Activated naive CD4-positive, alpha-beta T cell treated with anti-CD3 and anti-CD28 coated beads, Interleukin-2, amount 10 ng/mL, durations not matched to agents 7 days and 5 days (primary cell): ENCODE results near the gene OR3A1.
"Not testable (repeated sequence)": the region's sequence is repeated elsewhere in the genome, so short reads cannot be mapped to it uniquely, and the experiment has no call there.

Experiments
- CTCF ChIA-PET: fragments of 350-600 bp; sonication (Branson Sonifier 250); formaldehyde crosslinking; loops from one replicate; lab custom pipeline; 2021; ENCODE audit warnings: antibody characterized with exemption; lab: Charles Lee
- DNase-seq: peaks from one replicate; pipeline ENCODE4 v3.0.0-alpha.2; 2020
- H3K27ac Mint-ChIP-seq: one replicate; pipeline ENCODE4 v1.8.0; 2021; ENCODE audit warnings: mild to moderate bottlenecking, moderate library complexity, mixed read lengths
- H3K27me3 Mint-ChIP-seq: one replicate; pipeline ENCODE4 v1.8.0; 2021; ENCODE audit warnings: mild to moderate bottlenecking, mixed read lengths
- H3K36me3 Mint-ChIP-seq: one replicate; pipeline ENCODE4 v1.8.0; 2021; ENCODE audit warnings: mixed read lengths
- H3K4me1 Mint-ChIP-seq: one replicate; pipeline ENCODE4 v1.8.0; 2021; ENCODE audit warnings: mixed read lengths
- H3K4me3 Mint-ChIP-seq: one replicate; pipeline ENCODE4 v1.8.0; 2021; ENCODE audit warnings: mild to moderate bottlenecking, moderate library complexity, mixed read lengths
- H3K9me3 Mint-ChIP-seq: one replicate; pipeline ENCODE4 v1.8.0; 2021; ENCODE audit warnings: mixed read lengths

OR3A1 gene, protein sequence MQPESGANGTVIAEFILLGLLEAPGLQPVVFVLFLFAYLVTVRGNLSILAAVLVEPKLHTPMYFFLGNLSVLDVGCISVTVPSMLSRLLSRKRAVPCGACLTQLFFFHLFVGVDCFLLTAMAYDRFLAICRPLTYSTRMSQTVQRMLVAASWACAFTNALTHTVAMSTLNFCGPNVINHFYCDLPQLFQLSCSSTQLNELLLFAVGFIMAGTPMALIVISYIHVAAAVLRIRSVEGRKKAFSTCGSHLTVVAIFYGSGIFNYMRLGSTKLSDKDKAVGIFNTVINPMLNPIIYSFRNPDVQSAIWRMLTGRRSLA

DNA sequence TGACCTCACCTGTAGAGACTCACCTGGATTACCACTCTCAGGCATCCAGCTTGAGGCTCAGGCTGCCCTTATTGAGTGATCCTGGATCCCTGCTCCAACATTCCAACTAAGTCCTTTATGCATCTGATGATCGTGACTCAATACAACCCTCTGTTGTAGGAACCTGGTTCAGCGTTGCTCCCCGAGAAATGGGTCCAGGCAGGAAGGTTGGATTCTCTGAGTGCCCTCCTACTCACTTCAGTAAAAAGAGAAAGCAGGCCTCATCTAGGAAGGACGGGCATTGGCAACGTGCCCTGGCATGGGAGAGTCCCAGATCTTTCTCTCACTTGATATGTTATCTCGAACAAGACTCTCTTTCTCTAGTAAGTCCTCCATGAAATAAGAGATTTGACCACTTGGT, at the start of gene OR3A1:
OR3A1 (minus strand) TSS at position 101 of the 400 bp plus-strand sequence. CDS start 5,778 bp downstream, outside the sequence.
- CTCF ChIA-PET = no interaction called here
- Mint-ChIP-seq H3K9me3 (peaks cover 2% of the 10 kb centered on the region), H3K27me3 (no peaks in the 10 kb centered on the region), H3K36me3 (no peaks in the 10 kb centered on the region), H3K4me3 (no peak within 1 kb of the TSS), H3K4me1 (no peaks in the 10 kb centered on the region), H3K27ac (no peak within 1 kb of the TSS)
- DNase-seq = no peak

DNA sequence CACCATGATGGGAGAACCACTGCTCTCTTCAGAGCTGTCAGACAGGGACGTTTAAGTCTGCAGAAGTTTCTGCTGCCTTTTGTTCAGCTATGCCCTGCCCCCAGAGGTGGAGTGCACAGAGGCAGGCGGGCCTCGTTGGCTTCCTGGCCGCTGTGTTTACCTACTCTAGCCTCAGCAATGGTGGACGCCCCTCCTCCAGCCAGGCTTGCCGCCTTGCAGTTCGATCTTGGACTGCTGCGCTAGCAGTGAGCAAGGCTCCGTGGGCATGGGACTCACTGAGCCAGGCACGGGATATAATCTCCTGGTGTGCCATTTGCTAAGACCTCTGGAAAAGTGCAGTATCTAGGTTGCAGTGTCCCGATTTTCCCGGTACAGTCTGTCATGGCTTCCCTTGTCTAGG, 44.6 kb upstream of the OR3A1 start:
- DNase-seq, H3K4me1 Mint-ChIP-seq, H3K4me3 Mint-ChIP-seq, H3K27me3 Mint-ChIP-seq, H3K36me3 Mint-ChIP-seq, H3K27ac Mint-ChIP-seq, CTCF ChIA-PET: not testable (repeated sequence)
- H3K9me3 Mint-ChIP-seq = peaks cover 13% of the 10 kb centered on the region

DNA sequence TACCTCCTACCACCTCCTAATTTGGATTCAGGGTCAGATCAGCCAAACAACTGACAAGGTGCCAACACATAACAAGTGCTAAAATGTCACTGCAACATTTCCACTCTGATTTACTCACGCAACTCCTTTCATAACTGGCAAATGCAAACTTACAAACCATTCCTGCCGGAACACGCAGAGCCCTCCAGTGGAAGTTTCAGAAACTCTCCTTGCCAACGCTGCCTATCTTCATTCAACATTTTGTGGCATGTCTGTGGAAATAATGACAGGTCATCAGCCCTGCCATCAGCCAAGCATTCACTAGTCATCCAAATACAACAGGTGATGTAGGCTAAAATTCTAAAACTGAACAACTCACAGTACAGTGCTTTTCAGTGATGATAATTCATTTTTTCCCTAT, 37.7 kb upstream of the OR3A1 start:
- Mint-ChIP-seq H3K4me1 (no peaks in the 10 kb centered on the region), H3K4me3 (no peak overlapping the region), H3K27me3 (no peaks in the 10 kb centered on the region), H3K9me3 (no peaks in the 10 kb centered on the region), H3K27ac (no peak overlapping the region), H3K36me3 (no peaks in the 10 kb centered on the region)
- no peak for DNase-seq
- CTCF ChIA-PET = no interaction called here

DNA sequence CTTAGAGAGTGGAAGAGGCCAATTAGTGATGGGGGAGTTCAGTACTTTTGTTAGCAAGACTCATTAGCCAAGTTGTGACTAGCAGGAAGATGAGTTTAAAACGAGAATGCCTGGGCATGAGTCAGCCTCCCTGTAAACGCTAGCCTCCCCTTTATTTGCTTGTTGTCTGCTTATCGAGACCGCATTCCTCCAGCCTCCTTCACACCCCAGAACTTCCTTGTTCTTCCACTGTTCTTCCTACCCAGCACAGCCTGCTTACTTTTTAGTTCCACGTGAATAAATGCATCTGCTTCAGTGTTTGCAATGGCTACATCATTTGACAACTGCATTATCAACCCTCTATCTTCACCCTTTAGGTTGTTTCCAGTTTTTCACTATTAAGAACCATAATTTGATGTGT, 20.2 kb upstream of the OR3A1 start:
- CTCF ChIA-PET = no interaction called here
- Mint-ChIP-seq H3K27ac (no peak overlapping the region), H3K4me1 (no peaks in the 10 kb centered on the region), H3K27me3 (no peaks in the 10 kb centered on the region), H3K9me3 (peaks cover 8% of the 10 kb centered on the region), H3K36me3 (no peaks in the 10 kb centered on the region), H3K4me3 (no peak overlapping the region)
- no peak for DNase-seq

DNA sequence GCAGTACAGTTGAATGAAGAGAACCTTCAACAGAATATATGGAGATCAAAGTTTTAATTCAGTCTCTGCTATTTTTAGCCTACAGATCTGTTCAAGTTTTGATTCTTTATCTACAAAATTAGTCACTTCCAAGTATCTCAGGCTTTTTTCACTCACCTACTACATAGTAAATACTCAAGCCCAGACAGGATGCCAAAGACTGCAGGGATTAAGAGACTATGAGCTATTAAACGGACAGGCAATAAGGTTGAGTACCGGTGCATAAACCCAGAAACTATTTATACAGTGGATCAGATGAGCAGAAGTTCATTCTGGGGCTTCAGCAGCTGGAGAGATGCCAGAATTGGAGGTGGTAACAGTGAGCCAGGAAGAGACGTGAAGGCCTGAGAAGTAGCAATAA, 18.7 kb upstream of the OR3A1 start:
- CTCF ChIA-PET = no interaction called here

DNA sequence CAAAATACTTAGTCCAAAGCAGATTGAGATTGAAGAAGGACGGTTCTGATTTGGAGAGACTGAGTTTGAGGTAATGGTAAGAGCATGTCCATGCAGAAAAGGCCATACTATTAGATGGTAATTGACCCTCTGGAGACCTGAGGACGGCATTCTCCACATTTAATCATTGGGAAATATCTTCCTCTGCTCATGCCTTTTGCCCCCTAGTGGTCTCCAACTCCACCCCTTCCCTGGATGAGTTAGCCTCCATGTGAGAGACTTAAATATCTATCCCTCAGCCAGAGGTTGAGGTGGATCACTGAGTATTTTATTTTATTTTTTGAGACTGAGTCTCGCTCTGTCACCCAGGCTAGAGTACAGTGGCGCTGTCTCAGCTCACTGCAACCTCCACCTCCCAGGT, 10.4 kb upstream of the OR3A1 start:
- no peak for DNase-seq
- CTCF ChIA-PET = no interaction called here
- no peaks in the 10 kb centered on the region for H3K9me3 Mint-ChIP-seq
- H3K27me3 Mint-ChIP-seq = no peaks in the 10 kb centered on the region
- no peaks in the 10 kb centered on the region for H3K4me1 Mint-ChIP-seq
- H3K36me3 Mint-ChIP-seq = no peaks in the 10 kb centered on the region
- H3K27ac Mint-ChIP-seq = no peak overlapping the region
- no peak overlapping the region for H3K4me3 Mint-ChIP-seq

More for the DNA sequence above, 18.7 kb upstream of the OR3A1 start:
- Mint-ChIP-seq H3K4me3 (no peak overlapping the region), H3K4me1 (no peaks in the 10 kb centered on the region), H3K27me3 (no peaks in the 10 kb centered on the region), H3K9me3 (peaks cover 2% of the 10 kb centered on the region), H3K27ac (no peak overlapping the region), H3K36me3 (no peaks in the 10 kb centered on the region)
- DNase-seq = no peak

DNA sequence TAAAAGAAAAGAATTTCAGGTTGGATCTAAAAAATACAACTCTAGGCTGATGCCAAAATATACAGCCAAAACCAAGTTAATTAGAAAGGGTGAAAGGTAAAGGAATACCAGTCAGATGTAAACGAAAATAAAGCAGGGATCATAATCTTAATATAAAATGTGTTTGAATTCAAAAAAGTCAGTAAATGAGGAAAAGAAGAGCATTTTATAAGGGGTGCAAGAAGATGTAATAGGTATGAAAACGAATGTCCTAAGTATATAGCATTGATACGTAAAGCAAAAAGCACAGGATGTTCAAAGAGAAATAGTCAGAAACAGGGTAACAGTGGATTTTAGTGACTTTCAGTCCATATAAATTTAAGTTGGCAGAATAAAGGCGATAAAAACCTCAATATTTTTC, 2.5 kb downstream of the OR3A1 start:
- Mint-ChIP-seq H3K9me3 (peaks cover 2% of the 10 kb centered on the region), H3K36me3 (no peaks in the 10 kb centered on the region), H3K4me3 (no peak overlapping the region), H3K27ac (no peak overlapping the region), H3K4me1 (no peaks in the 10 kb centered on the region), H3K27me3 (peaks cover 3% of the 10 kb centered on the region)
- DNase-seq = no peak
- CTCF ChIA-PET = no interaction called here

DNA sequence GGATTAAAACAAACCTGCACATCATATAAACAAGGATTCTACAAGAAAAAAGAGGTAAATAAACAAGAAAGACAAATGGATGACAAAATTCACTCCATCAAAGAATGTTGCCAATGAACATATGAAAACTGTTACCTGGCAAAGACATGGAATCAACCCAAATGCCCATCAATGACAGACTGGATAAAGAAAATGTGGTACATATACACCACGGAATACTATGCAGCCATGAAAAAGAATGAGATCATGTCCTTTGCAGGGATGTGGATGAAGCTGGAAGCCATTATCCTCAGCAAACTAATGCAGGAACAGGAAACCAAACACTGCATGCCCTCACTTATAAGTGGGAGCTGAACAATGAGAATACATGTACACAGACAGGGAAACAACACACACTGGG, 4.6 kb downstream of the OR3A1 start:
- not testable (repeated sequence) for H3K4me1 Mint-ChIP-seq

DNA sequence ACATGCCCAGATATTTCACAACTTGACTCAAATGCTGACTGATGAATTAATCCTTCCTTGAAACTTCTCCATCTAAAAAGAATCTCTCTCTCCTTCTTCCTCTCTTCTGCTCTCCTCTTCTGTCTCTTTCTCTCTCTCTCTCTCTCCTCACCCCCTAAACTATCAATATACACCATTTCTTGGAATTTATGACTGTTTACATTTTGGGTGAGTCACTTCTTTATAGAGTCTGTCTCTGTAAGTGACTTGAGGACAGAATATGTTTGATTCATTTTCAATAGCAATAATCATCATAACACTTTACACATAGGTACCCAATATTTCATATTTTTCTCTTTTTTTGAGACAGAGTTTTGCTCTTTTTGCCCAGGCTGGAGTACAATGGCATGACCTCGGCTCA, 15.3 kb downstream of the OR3A1 start:
- CTCF ChIA-PET = no interaction called here
- Mint-ChIP-seq H3K9me3 (no peaks in the 10 kb centered on the region), H3K36me3 (no peaks in the 10 kb centered on the region), H3K27me3 (no peaks in the 10 kb centered on the region), H3K27ac (no peak overlapping the region), H3K4me1 (no peaks in the 10 kb centered on the region), H3K4me3 (no peak overlapping the region)
- DNase-seq = no peak

More for the DNA sequence above, 4.6 kb downstream of the OR3A1 start:
- H3K27me3 Mint-ChIP-seq, H3K36me3 Mint-ChIP-seq, H3K4me3 Mint-ChIP-seq, H3K9me3 Mint-ChIP-seq, DNase-seq, H3K27ac Mint-ChIP-seq, CTCF ChIA-PET: not testable (repeated sequence)

DNA sequence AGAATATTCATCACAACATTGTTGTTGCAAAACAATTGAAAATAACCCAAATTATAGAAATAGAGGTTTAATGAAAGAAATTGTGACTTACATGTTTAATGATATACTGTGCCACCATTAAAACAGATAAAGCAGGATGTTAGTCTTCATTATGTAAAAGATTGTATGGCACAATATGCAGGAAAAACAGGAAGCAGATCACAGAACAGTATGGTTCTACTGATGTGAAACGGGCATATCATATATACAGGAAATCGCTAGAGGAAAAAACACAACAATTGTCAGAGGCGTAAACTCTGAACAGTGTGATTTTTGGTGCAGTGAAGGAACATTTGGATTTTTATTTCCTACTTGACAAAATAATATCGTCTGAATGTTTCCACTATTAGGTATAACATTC, 22.0 kb downstream of the OR3A1 start:
- H3K9me3 Mint-ChIP-seq = peaks cover 5% of the 10 kb centered on the region
- H3K36me3 Mint-ChIP-seq = no peaks in the 10 kb centered on the region
- H3K27ac Mint-ChIP-seq = no peak overlapping the region
- no peak for DNase-seq
- CTCF ChIA-PET = no interaction called here
- H3K27me3 Mint-ChIP-seq = no peaks in the 10 kb centered on the region
- no peaks in the 10 kb centered on the region for H3K4me1 Mint-ChIP-seq
- no peak overlapping the region for H3K4me3 Mint-ChIP-seq

DNA sequence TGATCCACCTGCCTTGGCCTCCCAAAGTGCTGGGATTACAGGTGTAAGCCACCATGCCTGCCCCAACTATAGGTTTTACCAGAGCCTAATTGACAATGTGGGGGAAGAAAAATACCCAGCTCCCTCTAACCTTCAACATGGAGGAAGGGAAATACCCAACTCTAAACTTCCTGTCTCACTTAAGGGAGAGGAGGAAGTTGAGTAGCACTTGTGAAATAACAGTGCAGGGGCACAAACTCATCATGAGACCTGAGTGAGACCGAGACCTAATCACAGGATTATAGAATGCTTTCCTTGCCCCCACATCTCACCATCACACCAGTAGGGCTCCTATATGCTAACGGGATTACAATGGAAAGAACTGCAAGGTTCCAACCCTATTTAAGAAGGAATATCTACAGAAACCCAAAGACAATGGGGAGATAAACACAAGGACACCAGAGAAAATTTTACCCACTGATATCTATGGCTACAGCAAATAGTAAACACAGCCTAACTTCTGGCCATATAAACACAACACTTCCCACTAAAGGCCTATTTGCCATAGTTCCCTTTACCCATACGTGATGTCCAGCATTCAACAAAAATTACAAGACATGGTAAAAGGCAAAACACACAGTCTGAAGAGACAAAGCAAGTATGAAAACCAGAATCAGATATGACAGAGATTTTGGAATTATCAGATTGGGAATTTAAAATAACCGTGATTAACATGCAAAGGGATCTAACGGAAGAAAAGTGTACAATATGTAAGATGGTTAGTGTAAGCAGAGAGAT, 26.9 kb downstream of the OR3A1 start:
- H3K36me3 Mint-ChIP-seq = no peaks in the 10 kb centered on the region
- no peaks in the 10 kb centered on the region for H3K27me3 Mint-ChIP-seq
- CTCF ChIA-PET = no interaction called here
- DNase-seq = no peak
- H3K4me3 Mint-ChIP-seq = no peak overlapping the region
- no peaks in the 10 kb centered on the region for H3K4me1 Mint-ChIP-seq
- H3K27ac Mint-ChIP-seq = no peak overlapping the region
- H3K9me3 Mint-ChIP-seq = peaks cover 6% of the 10 kb centered on the region

DNA sequence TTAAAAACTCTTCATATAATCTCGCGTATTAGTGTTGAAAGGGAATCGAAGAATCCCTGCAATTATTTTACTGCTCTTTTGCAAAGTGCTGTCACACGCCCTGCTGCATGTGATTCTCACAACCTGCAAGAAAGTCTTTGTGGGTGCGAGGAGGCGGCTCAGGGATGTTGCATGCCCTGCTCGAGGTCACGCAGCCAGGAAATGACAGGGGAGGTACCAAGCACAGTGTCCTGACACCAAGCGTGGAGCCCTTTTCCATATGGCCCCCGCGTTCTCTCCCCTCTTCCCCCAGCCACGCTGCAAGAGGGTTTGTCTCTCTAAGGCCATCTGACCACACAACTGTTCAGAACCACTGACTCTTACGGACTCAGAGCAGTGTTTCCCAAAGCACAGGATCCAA, 37.6 kb downstream of the OR3A1 start:
- no peaks in the 10 kb centered on the region for H3K9me3 Mint-ChIP-seq
- no peaks in the 10 kb centered on the region for H3K36me3 Mint-ChIP-seq
- H3K27ac Mint-ChIP-seq = no peak overlapping the region
- no peak overlapping the region for H3K4me3 Mint-ChIP-seq
- peaks cover 8% of the 10 kb centered on the region for H3K27me3 Mint-ChIP-seq
- H3K4me1 Mint-ChIP-seq = no peaks in the 10 kb centered on the region
- CTCF ChIA-PET = no interaction called here
- DNase-seq = no peak

DNA sequence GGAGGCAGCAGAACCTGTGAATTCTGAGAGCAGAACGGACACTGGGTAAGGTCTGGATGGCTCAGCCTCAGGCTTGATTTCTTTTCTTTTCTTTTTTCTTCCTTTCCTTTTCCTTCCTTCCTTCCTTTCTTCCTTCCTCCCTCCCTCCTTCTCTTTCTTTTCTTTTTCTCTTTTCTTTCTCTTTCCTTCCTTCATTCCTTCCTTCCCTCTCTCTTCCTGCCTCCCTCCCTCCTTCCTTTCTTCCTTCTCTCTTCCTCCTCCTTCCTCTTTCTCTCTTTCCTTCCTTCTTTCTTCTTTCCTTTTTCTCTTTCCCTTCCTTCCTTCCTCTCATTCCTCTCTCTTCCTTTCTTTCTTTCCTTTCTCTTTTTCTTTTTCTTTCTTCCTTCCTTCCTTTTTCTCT, 38.0 kb downstream of the OR3A1 start:
- no peak for DNase-seq
- Mint-ChIP-seq H3K36me3 (no peaks in the 10 kb centered on the region), H3K9me3 (no peaks in the 10 kb centered on the region), H3K27me3 (peaks cover 8% of the 10 kb centered on the region), H3K27ac (no peak overlapping the region), H3K4me3 (no peak overlapping the region), H3K4me1 (no peaks in the 10 kb centered on the region)
- CTCF ChIA-PET = no interaction called here

DNA sequence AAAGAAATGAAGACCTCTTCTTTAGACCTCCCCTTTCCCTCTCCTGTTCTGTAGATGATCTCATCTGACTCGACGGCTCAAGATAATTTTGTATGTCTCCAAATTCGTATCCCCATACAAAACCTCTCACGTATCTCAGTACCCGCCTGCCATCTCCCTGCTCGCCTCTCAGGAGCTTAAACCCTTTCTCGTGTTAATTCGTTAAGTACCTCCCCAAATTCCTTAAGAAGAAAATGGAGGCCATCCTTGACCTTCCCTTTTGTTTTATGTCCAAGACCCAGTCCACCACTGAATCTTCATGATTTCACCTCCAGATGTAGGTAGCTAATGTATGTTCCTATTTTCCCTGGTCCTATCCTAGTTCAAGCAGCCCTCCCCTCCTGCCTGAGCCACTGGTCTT, 41.6 kb downstream of the OR3A1 start:
- CTCF ChIA-PET = no interaction called here
- no peaks in the 10 kb centered on the region for H3K4me1 Mint-ChIP-seq
- peaks cover 4% of the 10 kb centered on the region for H3K9me3 Mint-ChIP-seq
- H3K36me3 Mint-ChIP-seq = no peaks in the 10 kb centered on the region
- no peak for DNase-seq
- H3K27me3 Mint-ChIP-seq = peaks cover 8% of the 10 kb centered on the region
- H3K4me3 Mint-ChIP-seq = no peak overlapping the region
- no peak overlapping the region for H3K27ac Mint-ChIP-seq

DNA sequence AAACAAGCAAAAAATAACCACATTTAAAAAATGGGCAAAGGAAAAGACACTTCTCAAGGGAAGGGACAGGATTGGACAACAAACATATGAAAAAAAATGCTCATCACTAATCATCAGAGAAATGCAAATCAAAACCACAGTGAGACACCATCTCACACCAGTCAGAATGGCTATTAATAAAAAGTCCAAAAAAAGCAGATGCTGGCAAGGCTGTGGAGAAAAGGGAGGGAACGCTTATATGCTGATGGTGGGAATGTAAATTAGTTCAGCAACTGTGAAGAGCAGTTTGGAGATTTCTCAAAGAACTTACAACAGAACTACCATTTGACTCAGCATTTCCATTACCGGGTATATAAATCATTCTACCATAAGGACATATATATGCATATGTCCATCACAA, 49.1 kb downstream of the OR3A1 start:
- H3K4me3 Mint-ChIP-seq, H3K27ac Mint-ChIP-seq, H3K36me3 Mint-ChIP-seq, H3K9me3 Mint-ChIP-seq, H3K27me3 Mint-ChIP-seq, DNase-seq, CTCF ChIA-PET, H3K4me1 Mint-ChIP-seq: not testable (repeated sequence)
